ENCODE data around the gene B4GALT2. TPM values are rescaled to one million over a fixed set of nuclear protein-coding genes. Genes with fewer than 3 reads are reported as not detected.

B4GALT2 gene
- total and polyA plus RNA-seq, 10 of the 15 experiments (the other 5 are each of a cell fraction or from before 2014, with no cell fraction given): 0.98 to 61.0 (median 23.4) TPM

GRCh38 chr1:43952731-43953346 lies 26.2 kb upstream of the B4GALT2 start (continued):
- no peak for TF ChIP-seq MLLT1 (IDR thresholded peaks at IDR 0.05)
- TF ChIP-seq STAT3 (IDR thresholded peaks at IDR 0.05; ENCODE audit: low read depth, low read length): no peak
- no peak for TF ChIP-seq ZNF274 (IDR thresholded peaks at IDR 0.05; ENCODE audit: insufficient read depth, insufficient read length)
- no peak for TF ChIP-seq POLR2AphosphoS2 (IDR thresholded peaks at IDR 0.05; ENCODE audit: low read depth, low read length)
- TF ChIP-seq E2F8 (IDR thresholded peaks at IDR 0.05; ENCODE audit: low read depth, partially characterized antibody): no peak

GRCh38 chr1:43953361-43953760 lies 25.6 kb upstream of the B4GALT2 start:
- 69% methylated on average over 3 of the region's 3 CpGs for WGBS (ENCODE audit: insufficient coverage, insufficient replicate concordance, low lambda C conversion rate, missing lambda C conversion rate)
- FAIRE-seq (no peak), DNase-seq (ENCODE audit: low read depth, low spot score) (no peak), ATAC-seq (no peak)
- CTCF ChIA-PET: interaction anchor here (0.7 kb wide), 1 partner anchor 8 kb away, joined by 3 read pairs; no protein-coding TSS in a partner anchor
- in situ Hi-C loops (cut with MboI) (no loop called here), intact Hi-C loops (cut with micrococcal nuclease; ENCODE audit: unreplicated experiment) (no loop called here)
- Histone ChIP-seq H2AFZ (ENCODE audit: control insufficient read depth, low read depth, low read length) (no peak overlapping the region), H3K4me2 (ENCODE audit: control insufficient read depth, insufficient read depth) (no peak overlapping the region), H3K9ac (ENCODE audit: control insufficient read depth, insufficient read depth, low read length) (no peak overlapping the region), H3K36me3 (ENCODE audit: control insufficient read depth in 2 of 2, insufficient read depth in 2 of 2, low read length in 1 of 2) (peaks cover 0 to 10% of the 10 kb centered on the region in 2 experiments; a peak in 1 of 4 replicates), H3K27me3 (replicated peaks in 1 of 2; ENCODE audit: control insufficient read depth in 2 of 2, insufficient read depth in 2 of 2, low read length in 1 of 2) (no peaks in the 10 kb centered on the region), H3K4me3 (no peak overlapping the region), H4K20me1 (ENCODE audit: control insufficient read depth, insufficient read depth) (no peaks in the 10 kb centered on the region), H3K79me2 (ENCODE audit: control insufficient read depth, insufficient read depth, low read length) (peaks cover 1% of the 10 kb centered on the region), H3K9me3 (replicated peaks; ENCODE audit: control insufficient read depth, insufficient read depth, low read length) (no peaks in the 10 kb centered on the region), H3K4me1 (ENCODE audit: control insufficient read depth, insufficient read depth, low read length) (peaks cover 1% of the 10 kb centered on the region; the same call in 1 of the 2 replicates), H3K27ac (ENCODE audit: control insufficient read depth, insufficient read depth) (no peak overlapping the region)
- POLR2A ChIA-PET: interaction anchor here (0.6 kb wide), 1 partner anchor 583 kb away, joined by 6 read pairs; no protein-coding TSS in a partner anchor
- RAD21 ChIA-PET (ENCODE audit: unreplicated experiment): interaction anchor here (1.3 kb wide), 1 partner anchor 52 kb away, joined by 4 read pairs; no protein-coding TSS in a partner anchor
- SMC1A ChIA-PET (ENCODE audit: uncharacterized antibody, unreplicated experiment): interaction anchor here (0.9 to 1.7 kb wide), 5 partner anchors 19 to 189 kb away, joined by 3 to 8 read pairs (median 3); no protein-coding TSS in a partner anchor
- BruUV-seq (replicated peaks): no TSS peak
- TF ChIP-seq CREM (IDR thresholded peaks at IDR 0.05; ENCODE audit: low read depth): no peak
- TF ChIP-seq RELB (IDR thresholded peaks at IDR 0.05; ENCODE audit: low read depth): no peak

Data from GM12878 (cell line).